GM12874 (cell line): ENCODE results near the gene SLC19A2.
A peak's percentile ranks its signal among the peaks of the same experiment; 100 is the strongest.

Experiments
- TF ChIP-seq, protein P1 (sequence below): IDR thresholded peaks from 2 replicates; pipeline ENCODE4 v1.5.1; 2011; ENCODE audit warnings: low read depth, mild to moderate bottlenecking, control low read depth, low read length, moderate library complexity; ENCODE audit not compliant: insufficient read depth

Gene SLC19A2

DNA sequence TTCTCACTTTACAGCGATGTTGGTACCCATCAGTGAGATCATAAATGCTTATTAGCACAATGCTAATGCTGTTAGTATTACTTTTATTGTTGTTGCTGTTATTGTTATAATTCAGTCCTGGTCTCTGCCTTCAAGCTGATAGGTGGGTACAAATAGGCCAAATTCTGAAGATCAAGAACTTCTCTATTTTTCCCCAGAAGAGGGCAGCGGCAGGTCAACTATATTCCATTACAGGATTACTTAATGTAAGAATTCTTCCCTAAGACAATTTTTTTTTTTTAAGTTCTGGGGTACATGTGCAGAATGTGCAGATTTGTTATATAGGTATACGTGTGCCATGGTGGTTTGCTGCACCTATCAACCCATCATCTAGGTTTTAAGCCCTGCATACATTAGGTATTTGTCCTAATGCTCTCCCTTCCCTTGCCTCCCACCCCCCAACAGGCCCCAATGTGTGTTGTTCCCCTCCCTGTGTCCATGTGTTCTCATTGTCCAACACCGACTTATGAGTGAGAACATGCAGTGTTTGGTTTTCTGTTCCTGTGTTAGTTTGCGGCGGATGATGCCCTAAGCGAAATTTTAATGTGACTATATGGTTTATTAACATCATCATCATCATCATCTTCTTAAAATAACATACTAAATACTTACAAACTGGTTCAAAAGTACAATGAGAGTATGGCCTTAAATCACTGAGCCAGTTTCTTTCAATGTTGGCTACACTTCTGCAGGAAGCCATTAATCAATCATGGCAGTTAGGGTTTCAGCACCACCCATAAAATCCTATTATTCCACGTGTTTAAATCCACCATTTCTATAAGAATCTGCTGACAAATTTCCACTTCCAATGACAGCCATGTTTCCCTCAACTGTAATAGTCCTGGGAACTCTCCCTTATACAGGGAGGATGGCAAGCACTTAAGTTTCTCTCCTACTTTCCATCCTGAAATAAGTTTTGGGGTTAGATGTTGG is 19.2 kb downstream of the SLC19A2 start:
- TF ChIP-seq, protein P1, sequence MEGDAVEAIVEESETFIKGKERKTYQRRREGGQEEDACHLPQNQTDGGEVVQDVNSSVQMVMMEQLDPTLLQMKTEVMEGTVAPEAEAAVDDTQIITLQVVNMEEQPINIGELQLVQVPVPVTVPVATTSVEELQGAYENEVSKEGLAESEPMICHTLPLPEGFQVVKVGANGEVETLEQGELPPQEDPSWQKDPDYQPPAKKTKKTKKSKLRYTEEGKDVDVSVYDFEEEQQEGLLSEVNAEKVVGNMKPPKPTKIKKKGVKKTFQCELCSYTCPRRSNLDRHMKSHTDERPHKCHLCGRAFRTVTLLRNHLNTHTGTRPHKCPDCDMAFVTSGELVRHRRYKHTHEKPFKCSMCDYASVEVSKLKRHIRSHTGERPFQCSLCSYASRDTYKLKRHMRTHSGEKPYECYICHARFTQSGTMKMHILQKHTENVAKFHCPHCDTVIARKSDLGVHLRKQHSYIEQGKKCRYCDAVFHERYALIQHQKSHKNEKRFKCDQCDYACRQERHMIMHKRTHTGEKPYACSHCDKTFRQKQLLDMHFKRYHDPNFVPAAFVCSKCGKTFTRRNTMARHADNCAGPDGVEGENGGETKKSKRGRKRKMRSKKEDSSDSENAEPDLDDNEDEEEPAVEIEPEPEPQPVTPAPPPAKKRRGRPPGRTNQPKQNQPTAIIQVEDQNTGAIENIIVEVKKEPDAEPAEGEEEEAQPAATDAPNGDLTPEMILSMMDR: peak; percentile 21; the same call in 1 of the 2 replicates

DNA sequence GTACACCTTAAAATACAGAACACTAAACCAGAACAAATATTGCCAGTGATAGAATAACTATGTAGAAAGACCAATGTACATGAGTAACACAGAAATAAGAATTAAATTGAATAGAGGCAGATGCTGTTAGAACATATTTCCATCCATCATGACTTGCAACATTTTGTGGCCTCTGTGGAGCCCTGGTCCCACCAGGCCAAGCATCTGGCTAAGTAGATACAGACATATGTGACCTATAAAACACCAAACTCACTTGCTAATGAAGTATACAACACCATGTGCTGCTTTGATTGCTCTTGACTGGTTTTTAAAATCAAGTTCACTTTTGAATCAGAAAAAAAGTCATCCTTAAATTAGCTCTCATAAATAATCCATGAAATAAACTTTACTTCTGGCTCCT is 20.5 kb downstream of the SLC19A2 start:
- TF ChIP-seq, protein P1: no peak

- TF ChIP-seq, protein P1: no peak
These were observed 23.4 kb downstream of the SLC19A2 start for GRCh38 chr1:169462385-169462784.

DNA sequence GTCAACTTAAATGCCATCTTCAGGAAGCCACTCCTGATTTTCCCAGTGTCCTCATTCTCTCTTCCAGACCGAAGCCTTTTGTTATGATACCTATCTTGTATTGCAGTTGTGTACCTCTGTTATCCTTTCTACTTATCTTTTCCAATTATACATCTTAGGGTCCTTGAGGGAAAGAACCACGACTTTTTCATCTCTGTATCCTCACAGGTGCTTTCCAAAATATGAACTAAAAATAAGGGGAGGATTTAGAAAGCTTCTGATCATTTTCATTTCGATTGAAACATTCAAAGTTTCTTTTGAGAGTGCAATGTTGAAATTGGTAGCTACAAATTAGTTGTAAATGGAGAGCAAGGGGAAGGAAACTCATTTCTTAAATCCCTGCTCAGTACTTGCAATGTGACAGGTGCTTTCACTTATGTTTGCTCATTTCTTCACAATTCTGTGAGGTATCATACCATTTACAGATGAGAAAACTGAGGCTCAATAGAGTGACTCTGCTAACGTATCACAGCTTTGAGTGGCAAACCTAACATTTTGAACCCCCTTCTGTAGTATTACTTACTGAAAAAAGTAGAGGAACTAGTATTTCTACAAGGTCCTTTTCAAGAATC is 24.2 kb downstream of the SLC19A2 start:
- TF ChIP-seq, protein P1: no peak

- TF ChIP-seq, protein P1: no peak
These were observed 25.4 kb downstream of the SLC19A2 start for GRCh38 chr1:169460191-169460833.

DNA sequence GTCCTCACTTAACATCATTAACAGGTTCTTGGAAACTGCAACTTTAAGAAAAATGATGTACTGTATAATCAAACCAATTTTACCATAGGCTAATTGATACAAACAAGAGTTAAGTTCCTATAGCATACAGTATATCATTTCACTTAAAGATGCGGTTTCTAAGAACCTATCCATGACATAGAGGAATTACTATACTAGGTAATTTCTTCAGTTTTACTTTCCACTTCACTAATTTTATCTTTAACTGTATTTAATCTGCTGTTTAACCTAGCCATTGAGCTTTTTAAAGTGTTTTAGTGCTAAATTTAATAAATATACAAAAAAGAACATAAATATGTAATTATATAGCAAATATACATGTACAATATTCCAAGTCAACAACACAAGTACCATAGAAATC is 28.3 kb downstream of the SLC19A2 start:
- TF ChIP-seq, protein P1: no peak

DNA sequence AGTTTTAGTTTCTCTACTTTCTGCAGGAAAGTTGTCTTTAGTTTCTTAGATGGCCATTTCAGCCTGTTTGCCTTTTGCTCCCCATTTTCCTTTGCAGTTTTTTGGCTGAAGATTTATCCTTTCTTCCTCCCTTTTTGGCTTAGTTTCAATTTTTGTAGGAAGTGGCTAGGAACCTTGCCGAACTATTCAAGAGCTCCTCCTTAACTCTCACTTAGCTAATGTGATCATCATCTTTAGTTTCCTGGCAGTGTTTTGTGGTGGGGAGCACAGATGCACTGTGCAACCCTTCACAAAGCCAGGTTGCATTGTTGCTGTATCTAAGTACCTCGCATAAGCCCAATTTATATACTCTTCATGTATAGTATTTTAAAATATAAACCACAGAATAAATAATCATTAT is 29.7 kb downstream of the SLC19A2 start:
- TF ChIP-seq, protein P1: no peak
